ENCODE measurements around the gene EVA1C. TPM values are rescaled to one million over a fixed set of nuclear protein-coding genes. Genes with fewer than 3 reads are reported as not detected.
"Not testable (repeated sequence)": the region's sequence is repeated elsewhere in the genome, so short reads cannot be mapped to it uniquely, and the experiment has no call there.

The EVA1C gene
- total RNA-seq, 1 donor = 8.3 TPM

- DNase-seq (ENCODE audit: low read depth in 2 of 3, low spot score in 2 of 3) = no peak
These were observed 109.3 kb downstream of the EVA1C start for GRCh38 chr21:32521736-32522355.

GRCh38 chr21:32523463-32523862 is 111.0 kb downstream of the EVA1C start:
- no peak for DNase-seq (ENCODE audit: low read depth in 2 of 3, low spot score in 2 of 3)

- DNase-seq (ENCODE audit: low read depth in 2 of 3, low spot score in 2 of 3) = no peak
These were observed 111.6 kb downstream of the EVA1C start for GRCh38 chr21:32523988-32524719.

- DNase-seq (ENCODE audit: low read depth in 2 of 3, low spot score in 2 of 3) = no peak
These were observed 112.8 kb downstream of the EVA1C start for GRCh38 chr21:32525282-32525681.

- no peak for DNase-seq (ENCODE audit: low read depth in 2 of 3, low spot score in 2 of 3)
These were observed 117.2 kb downstream of the EVA1C start for GRCh38 chr21:32529679-32530078.

GRCh38 chr21:32530809-32531208 is 118.3 kb downstream of the EVA1C start:
- DNase-seq (ENCODE audit: low read depth in 2 of 3, low spot score in 2 of 3) = not testable (repeated sequence)

- not testable (repeated sequence) for DNase-seq (ENCODE audit: low read depth in 2 of 3, low spot score in 2 of 3)
These were observed 119.1 kb downstream of the EVA1C start for GRCh38 chr21:32531561-32531960.

- DNase-seq (ENCODE audit: low read depth in 2 of 3, low spot score in 2 of 3) = no peak
These were observed 120.1 kb downstream of the EVA1C start for GRCh38 chr21:32532636-32533035.

GRCh38 chr21:32533053-32533452 is 120.5 kb downstream of the EVA1C start:
- DNase-seq (ENCODE audit: low read depth in 2 of 3, low spot score in 2 of 3) = no peak

GRCh38 chr21:32533611-32534010 is 121.1 kb downstream of the EVA1C start:
- no peak for DNase-seq (ENCODE audit: low read depth in 2 of 3, low spot score in 2 of 3)

GRCh38 chr21:32534113-32534512 is 121.6 kb downstream of the EVA1C start:
- no peak for DNase-seq (ENCODE audit: low read depth in 2 of 3, low spot score in 2 of 3)

GRCh38 chr21:32535612-32536011 is 123.1 kb downstream of the EVA1C start:
- no peak for DNase-seq (ENCODE audit: low read depth in 2 of 3, low spot score in 2 of 3)

- no peak for DNase-seq (ENCODE audit: low read depth in 2 of 3, low spot score in 2 of 3)
These were observed 125.0 kb downstream of the EVA1C start for GRCh38 chr21:32537569-32537881.

- DNase-seq (ENCODE audit: low read depth in 2 of 3, low spot score in 2 of 3) = peak in 1 of 3 donors; percentile 21
These were observed 125.8 kb downstream of the EVA1C start for GRCh38 chr21:32538147-32538792.

GRCh38 chr21:32539378-32539777 is 126.9 kb downstream of the EVA1C start:
- DNase-seq (ENCODE audit: low read depth in 2 of 3, low spot score in 2 of 3) = no peak

- DNase-seq (ENCODE audit: low read depth in 2 of 3, low spot score in 2 of 3) = not testable (repeated sequence)
These were observed 130.6 kb downstream of the EVA1C start for GRCh38 chr21:32543056-32543455.

- no peak for DNase-seq (ENCODE audit: low read depth in 2 of 3, low spot score in 2 of 3)
These were observed 131.5 kb downstream of the EVA1C start for GRCh38 chr21:32543975-32544374.

- no peak for DNase-seq (ENCODE audit: low read depth in 2 of 3, low spot score in 2 of 3)
These were observed 132.2 kb downstream of the EVA1C start for GRCh38 chr21:32544697-32545096.

GRCh38 chr21:32545948-32546441 is 133.5 kb downstream of the EVA1C start:
- no peak for DNase-seq (ENCODE audit: low read depth in 2 of 3, low spot score in 2 of 3)

GRCh38 chr21:32547018-32547417 is 134.5 kb downstream of the EVA1C start:
- no peak for DNase-seq (ENCODE audit: low read depth in 2 of 3, low spot score in 2 of 3)

GRCh38 chr21:32548978-32549377 is 136.5 kb downstream of the EVA1C start:
- no peak for DNase-seq (ENCODE audit: low read depth in 2 of 3, low spot score in 2 of 3)

GRCh38 chr21:32549440-32549839 is 136.9 kb downstream of the EVA1C start:
- peak in 1 of 3 donors; percentile 49 for DNase-seq (ENCODE audit: low read depth in 2 of 3, low spot score in 2 of 3)

Data from hematopoietic multipotent progenitor cell (in vitro differentiated cells).